Astrocyte of the cerebellum (primary cell): ENCODE measurements around the gene ASB10.

ENCODE experiments used
- DNase-seq: peaks from one replicate; pipeline ENCODE4 v3.0.0-alpha.2; 2011; ENCODE audit warnings: low read depth
- H3K4me3 ChIP-seq: 2 replicates; pipeline ENCODE4 v1.5.1; 2011; ENCODE audit warnings: mild to moderate bottlenecking, low read depth, low read length, moderate library complexity
- in situ Hi-C: cut with HindIII; loops from 2 replicates; pipeline ENCODE4 v1.10.0; 2017; ENCODE audit warnings: low sequenced_read_pairs
- TF ChIP-seq, protein P1 (sequence below): IDR thresholded peaks from 2 replicates; pipeline ENCODE4 v1.5.1; 2012; ENCODE audit warnings: low read length, low read depth, moderate library complexity, mild to moderate bottlenecking; ENCODE audit errors: missing control alignments

The ASB10 gene

DNA sequence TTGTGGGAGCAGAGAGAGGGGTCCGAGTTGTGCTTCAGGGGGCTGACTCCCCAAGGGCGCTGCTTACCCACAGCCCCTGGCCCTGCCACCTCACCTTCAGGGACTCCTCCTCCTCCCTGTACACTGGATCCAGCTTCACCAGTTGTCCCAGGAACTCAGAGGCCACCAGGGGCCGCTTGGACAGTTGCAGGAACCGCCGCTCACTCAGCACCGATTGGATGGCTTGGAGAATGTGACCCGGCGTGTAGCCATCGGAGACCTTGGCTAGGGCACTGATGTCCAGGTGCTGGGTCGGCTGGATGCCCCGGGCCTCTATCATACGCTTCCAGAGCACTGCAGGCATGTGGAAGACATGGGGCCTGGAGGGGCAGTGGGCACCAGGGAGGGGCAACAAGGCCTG is 4.5 kb upstream of the ASB10 start:
- in situ Hi-C loops = no loop called here
- no peak overlapping the region for H3K4me3 ChIP-seq
- DNase-seq = no peak
- TF ChIP-seq, protein P1, sequence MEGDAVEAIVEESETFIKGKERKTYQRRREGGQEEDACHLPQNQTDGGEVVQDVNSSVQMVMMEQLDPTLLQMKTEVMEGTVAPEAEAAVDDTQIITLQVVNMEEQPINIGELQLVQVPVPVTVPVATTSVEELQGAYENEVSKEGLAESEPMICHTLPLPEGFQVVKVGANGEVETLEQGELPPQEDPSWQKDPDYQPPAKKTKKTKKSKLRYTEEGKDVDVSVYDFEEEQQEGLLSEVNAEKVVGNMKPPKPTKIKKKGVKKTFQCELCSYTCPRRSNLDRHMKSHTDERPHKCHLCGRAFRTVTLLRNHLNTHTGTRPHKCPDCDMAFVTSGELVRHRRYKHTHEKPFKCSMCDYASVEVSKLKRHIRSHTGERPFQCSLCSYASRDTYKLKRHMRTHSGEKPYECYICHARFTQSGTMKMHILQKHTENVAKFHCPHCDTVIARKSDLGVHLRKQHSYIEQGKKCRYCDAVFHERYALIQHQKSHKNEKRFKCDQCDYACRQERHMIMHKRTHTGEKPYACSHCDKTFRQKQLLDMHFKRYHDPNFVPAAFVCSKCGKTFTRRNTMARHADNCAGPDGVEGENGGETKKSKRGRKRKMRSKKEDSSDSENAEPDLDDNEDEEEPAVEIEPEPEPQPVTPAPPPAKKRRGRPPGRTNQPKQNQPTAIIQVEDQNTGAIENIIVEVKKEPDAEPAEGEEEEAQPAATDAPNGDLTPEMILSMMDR = no peak

GRCh38 chr7:151189038-151189437 is 2.0 kb upstream of the ASB10 start:
- no peak for DNase-seq
- in situ Hi-C loops = no loop called here
- no peak overlapping the region for H3K4me3 ChIP-seq
- TF ChIP-seq, protein P1 = no peak

DNA sequence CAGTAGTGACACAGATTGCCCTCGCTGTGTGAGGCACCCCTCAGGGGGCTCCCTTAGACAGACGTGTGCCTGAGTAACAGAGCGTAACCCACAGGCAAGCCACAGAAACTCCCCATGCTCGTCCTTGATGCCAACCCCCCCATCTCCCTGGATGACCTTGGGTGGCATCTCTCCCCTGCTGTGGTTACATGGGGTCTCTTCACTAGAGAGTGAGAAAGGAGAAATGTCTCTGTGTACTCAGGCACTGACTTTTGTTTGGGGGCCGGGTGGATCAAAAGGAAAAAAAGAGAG is 1.1 kb upstream of the ASB10 start:
- no peak overlapping the region for H3K4me3 ChIP-seq
- TF ChIP-seq, protein P1 = no peak
- DNase-seq = no peak
- in situ Hi-C loops = no loop called here

DNA sequence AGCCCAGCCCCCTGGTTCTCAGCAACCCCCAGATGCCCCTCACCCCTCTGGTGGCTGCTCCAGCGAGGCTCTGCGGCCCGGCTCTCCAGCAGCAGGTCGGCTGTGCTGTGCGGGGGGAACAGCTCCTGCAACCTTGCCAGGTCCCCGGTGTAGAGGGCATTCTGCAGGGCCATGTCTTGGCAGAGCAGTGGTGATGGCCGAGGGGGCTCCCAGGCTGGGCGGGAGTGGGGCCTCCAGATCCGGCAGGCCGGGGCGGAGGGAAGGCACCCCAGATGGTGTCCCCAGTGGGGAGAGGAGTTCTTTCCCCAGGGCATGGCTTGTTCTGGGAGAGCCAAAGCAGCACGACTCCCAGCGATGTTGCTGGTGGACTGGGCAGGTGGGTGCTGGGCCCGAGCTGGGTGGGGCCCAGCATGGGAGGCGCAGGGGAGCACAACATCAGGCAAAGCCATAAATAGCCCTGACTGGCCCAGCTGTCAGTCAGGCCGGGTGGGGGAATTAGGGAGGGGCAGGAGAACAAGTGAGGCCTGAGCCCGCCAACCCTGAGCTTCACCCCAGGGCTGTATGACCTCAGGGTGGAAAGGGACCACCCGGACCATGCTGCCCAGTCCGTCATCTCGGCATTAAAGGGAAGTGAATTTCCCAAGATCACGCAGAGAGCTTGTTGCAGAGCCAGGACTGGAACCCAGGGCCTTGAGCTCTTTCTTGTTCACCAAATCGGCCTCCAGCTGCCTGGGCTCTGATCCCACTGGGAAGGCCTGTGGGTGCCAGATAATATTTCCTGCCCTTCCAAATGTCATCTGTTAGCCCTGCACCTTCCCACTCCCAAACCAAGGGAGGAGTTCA is 580 bp upstream of the ASB10 start:
- in situ Hi-C loops = no loop called here
- DNase-seq = no peak
- TF ChIP-seq, protein P1 = no peak
- H3K4me3 ChIP-seq = no peak overlapping the region

GRCh38 chr7:151185762-151186639 is 1.0 kb downstream of the ASB10 start:
- TF ChIP-seq, protein P1 = no peak
- DNase-seq = no peak
- in situ Hi-C loops = no loop called here
- no peak overlapping the region for H3K4me3 ChIP-seq

- DNase-seq = no peak
- TF ChIP-seq, protein P1 = no peak
- no peak overlapping the region for H3K4me3 ChIP-seq
- in situ Hi-C loops = no loop called here
Measured at GRCh38 chr7:151181011-151181431, 6.0 kb downstream of the ASB10 start.
